ENCODE data around the gene P2RX5.

- TF ChIP-seq, protein P1, sequence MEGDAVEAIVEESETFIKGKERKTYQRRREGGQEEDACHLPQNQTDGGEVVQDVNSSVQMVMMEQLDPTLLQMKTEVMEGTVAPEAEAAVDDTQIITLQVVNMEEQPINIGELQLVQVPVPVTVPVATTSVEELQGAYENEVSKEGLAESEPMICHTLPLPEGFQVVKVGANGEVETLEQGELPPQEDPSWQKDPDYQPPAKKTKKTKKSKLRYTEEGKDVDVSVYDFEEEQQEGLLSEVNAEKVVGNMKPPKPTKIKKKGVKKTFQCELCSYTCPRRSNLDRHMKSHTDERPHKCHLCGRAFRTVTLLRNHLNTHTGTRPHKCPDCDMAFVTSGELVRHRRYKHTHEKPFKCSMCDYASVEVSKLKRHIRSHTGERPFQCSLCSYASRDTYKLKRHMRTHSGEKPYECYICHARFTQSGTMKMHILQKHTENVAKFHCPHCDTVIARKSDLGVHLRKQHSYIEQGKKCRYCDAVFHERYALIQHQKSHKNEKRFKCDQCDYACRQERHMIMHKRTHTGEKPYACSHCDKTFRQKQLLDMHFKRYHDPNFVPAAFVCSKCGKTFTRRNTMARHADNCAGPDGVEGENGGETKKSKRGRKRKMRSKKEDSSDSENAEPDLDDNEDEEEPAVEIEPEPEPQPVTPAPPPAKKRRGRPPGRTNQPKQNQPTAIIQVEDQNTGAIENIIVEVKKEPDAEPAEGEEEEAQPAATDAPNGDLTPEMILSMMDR (IDR thresholded peaks at IDR 0.05), result no peak
- no peak for TF ChIP-seq POLR2A (IDR thresholded peaks at IDR 0.05)
- TF ChIP-seq POLR2AphosphoS5 (IDR thresholded peaks at IDR 0.05), result no peak
- no peak for TF ChIP-seq EP300 (IDR thresholded peaks at IDR 0.05)
Observed at GRCh38 chr17:3690094-3690715, 5.8 kb downstream of the P2RX5 start.
